H1 (cell line): Measurements from ENCODE around the gene SELENOK. TPM values are rescaled to one million over a fixed set of nuclear protein-coding genes. Genes with fewer than 3 reads are reported as not detected.

ENCODE experiments used
- ASH2L ChIP-seq: fragments of 200-600, 300-600 bp; sonication (generic); IDR thresholded peaks from one replicate; pipeline ENCODE4 v1.7.1; 2017; ENCODE audit warnings: low read length
- BCL11A ChIP-seq, 2 experiments: IDR thresholded peaks; one replicate each; pipeline ENCODE4 v1.6.1; 2011; ENCODE audit warnings: low read depth in 2 of 2, low read length in 2 of 2, mild to moderate bottlenecking in 2 of 2
- CBX5 ChIP-seq: fragments of 300-800, 300-1000 bp; sonication (generic); IDR thresholded peaks from 2 replicates; pipeline ENCODE4 v1.7.1; 2016; ENCODE audit warnings: antibody characterized with exemption, low read length, low read depth
- CHD1 ChIP-seq: IDR thresholded peaks from 2 replicates; pipeline ENCODE4 v1.6.1; 2012; ENCODE audit warnings: low read depth, low read length, improper control_type of control experiment
- CHD2 ChIP-seq: IDR thresholded peaks from 2 replicates; pipeline ENCODE4 v1.6.1; 2012; ENCODE audit warnings: low read length, improper control_type of control experiment
- CTBP2 ChIP-seq: IDR thresholded peaks from 2 replicates; pipeline ENCODE4 v1.7.0; 2011; ENCODE audit warnings: borderline replicate concordance, mild to moderate bottlenecking, moderate library complexity, mixed read lengths, low read length; ENCODE audit not compliant: insufficient read depth, insufficient read length
- EZH2 ChIP-seq: fragments of 200-600 bp; sonication (generic); IDR thresholded peaks from 2 replicates; pipeline ENCODE4 v1.7.1; 2012; ENCODE audit warnings: low read depth, mild to moderate bottlenecking, moderate library complexity, low read length, inconsistent platforms; ENCODE audit not compliant: severe bottlenecking
- FOSL1 ChIP-seq: IDR thresholded peaks from 2 replicates; pipeline ENCODE4 v1.6.1; 2011; ENCODE audit warnings: mild to moderate bottlenecking, low read depth, low read length, moderate library complexity; ENCODE audit not compliant: insufficient read depth
- GABPA ChIP-seq: IDR thresholded peaks from 2 replicates; pipeline ENCODE4 v1.6.1; 2011; ENCODE audit warnings: mild to moderate bottlenecking, low read length, moderate library complexity, borderline replicate concordance; ENCODE audit not compliant: insufficient read depth
- HDAC6 ChIP-seq: IDR thresholded peaks from one replicate; pipeline ENCODE4 v1.7.1; 2012; ENCODE audit warnings: low read depth, mild to moderate bottlenecking, inconsistent platforms, low read length, moderate library complexity
- MAFK ChIP-seq: IDR thresholded peaks from 2 replicates; pipeline ENCODE4 v1.6.1; 2012; ENCODE audit warnings: low read depth, mild to moderate bottlenecking, improper control_type of control experiment, low read length
- POLR2A ChIP-seq, 2 experiments: IDR thresholded peaks; 1 replicate in 1 of 2; 2 replicates in 1 of 2; pipeline ENCODE4 v1.6.1; 2011; ENCODE audit warnings: low read depth in 2 of 2, low read length in 2 of 2, mild to moderate bottlenecking in 2 of 2; ENCODE audit errors: control extremely low read depth in 1 of 2
- SP4 ChIP-seq: IDR thresholded peaks from 2 replicates; pipeline ENCODE4 v1.6.1; 2012; ENCODE audit warnings: low read length, inconsistent platforms
- SRF ChIP-seq: IDR thresholded peaks from 2 replicates; pipeline ENCODE4 v1.6.1; 2011; ENCODE audit warnings: mild to moderate bottlenecking, low read depth, low read length, moderate library complexity
- TAF1 ChIP-seq: IDR thresholded peaks from 2 replicates; pipeline ENCODE4 v1.6.1; 2011; ENCODE audit warnings: mild to moderate bottlenecking, low read depth, low read length
- YY1 ChIP-seq: IDR thresholded peaks from 2 replicates; pipeline ENCODE4 v1.6.1; 2011; ENCODE audit warnings: low read depth, mild to moderate bottlenecking, low read length
- ZNF274 ChIP-seq: IDR thresholded peaks from 2 replicates; pipeline ENCODE4 v1.7.0; 2012; ENCODE audit warnings: low read length, borderline replicate concordance; ENCODE audit errors: extremely low read depth
- polyA plus RNA-seq, 7 experiments: library from polyadenylated mRNA; depleted of rRNA in 3 of 7; stranded (reverse) in 5 of 7; unstranded in 2 of 7; fragments of >200 nt in 5 of 7; fragments of 200-250 nt in 2 of 7; gene quantifications; 1 replicate in 5 of 7; 2 replicates in 1 of 7; 4 replicates in 1 of 7; pipeline versions ENCODE4 v1.2.1 to v1.2.3, GENCODE V29; 2011 to 2013; ENCODE audit warnings: missing spikeins in 2 of 7, mixed read lengths in 2 of 7
- total RNA-seq: library from RNA; stranded (reverse); fragmentation: NEBNext Ultra II Directional; extraction: Animal tissue kit (Norgen Biotek cat#: 25700); gene quantifications from 2 replicates; pipeline ENCODE4 v1.2.1, GENCODE V29; 2021
- TF ChIP-seq, protein P1 (sequence below): IDR thresholded peaks from 2 replicates; pipeline ENCODE4 v1.6.1; 2012; ENCODE audit warnings: low read length, inconsistent platforms
- TF ChIP-seq, protein P2 (sequence below): IDR thresholded peaks from 2 replicates; pipeline ENCODE4 v1.6.1; 2011; ENCODE audit warnings: low read depth, mild to moderate bottlenecking, low read length; ENCODE audit not compliant: insufficient read depth
- TF ChIP-seq, protein P3 (sequence below), 3 experiments: IDR thresholded peaks; 1 replicate in 2 of 3; 2 replicates in 1 of 3; pipeline versions ENCODE4 v1.5.1 to v1.6.1; 2011; ENCODE audit warnings: low read length in 3 of 3, mild to moderate bottlenecking in 3 of 3, inconsistent platforms in 2 of 3, low read depth in 1 of 3, moderate library complexity in 1 of 3; ENCODE audit not compliant: insufficient read depth in 1 of 3; ENCODE audit errors: control extremely low read depth in 1 of 3

The SELENOK gene
- total and polyA plus RNA-seq, 2 of the 8 experiments (the other 6 are each of a cell fraction or from before 2014, with no cell fraction given): 26.9 to 40.2 TPM

DNA sequence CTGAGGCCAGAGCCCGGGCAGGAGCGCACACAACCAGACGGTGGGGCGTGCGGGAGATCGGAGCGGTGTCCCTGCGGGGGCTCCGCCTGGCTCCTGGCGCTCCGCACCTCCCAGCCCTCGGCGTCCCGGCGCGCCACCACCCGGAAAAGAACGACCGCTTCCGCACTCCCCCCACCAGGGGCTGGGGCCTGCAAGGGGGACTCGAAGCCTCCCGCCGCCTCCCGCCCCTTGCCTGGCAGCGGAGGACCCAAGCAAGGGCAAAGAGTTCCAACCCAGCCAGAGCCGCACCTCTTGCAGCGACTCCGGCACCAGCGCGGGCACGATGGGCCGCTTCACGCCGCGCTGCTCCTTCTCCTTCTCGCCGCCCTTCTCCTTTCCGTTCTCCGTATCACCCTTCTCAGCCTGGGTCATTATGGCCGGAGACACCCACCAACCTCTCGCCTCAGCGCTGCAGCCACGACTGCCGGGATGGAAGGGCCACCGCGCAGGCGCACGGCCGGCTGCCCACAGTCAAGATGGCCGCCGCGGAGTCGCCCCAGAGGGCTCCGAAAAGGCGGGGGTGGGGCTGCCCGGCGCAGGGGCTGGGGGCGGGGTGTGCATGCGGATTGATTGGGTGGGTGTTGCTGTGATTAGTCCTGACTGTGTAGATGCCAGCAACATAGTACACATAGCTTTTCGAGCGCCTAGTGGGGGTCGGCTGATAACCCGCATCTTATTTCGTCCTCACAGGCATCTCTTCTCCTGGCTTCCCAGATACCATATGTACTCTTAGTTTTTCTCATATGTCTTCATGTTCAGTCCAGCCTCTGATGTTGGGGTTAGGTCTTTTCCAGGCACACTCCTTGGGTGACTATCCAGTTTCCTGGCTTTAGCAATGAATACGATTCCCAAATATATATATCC lies 9.7 kb downstream of the SELENOK start, which contains the start of gene ACTR8 (continued):
- TF ChIP-seq TAF1 (peak; percentile 98), CTBP2 (no peak), POLR2A (IDR thresholded peaks at IDR 0.05; ENCODE audit: control extremely low read depth in 1 of 2, low read depth in 2 of 2, low read length in 2 of 2) (peak; percentile 88 to 91), CBX5 (no peak), FOSL1 (no peak), SP4 (no peak), ZNF274 (no peak), ASH2L (peak; percentile 66), SRF (no peak), GABPA (no peak), HDAC6 (no peak), YY1 (peak; percentile 98), MAFK (no peak), CHD2 (no peak; the same call in 1 of the 2 replicates), BCL11A (IDR thresholded peaks at IDR 0.05; ENCODE audit: low read depth in 2 of 2, low read length in 2 of 2) (no peak), CHD1 (no peak), EZH2 (no peak)
- TF ChIP-seq, protein P1, sequence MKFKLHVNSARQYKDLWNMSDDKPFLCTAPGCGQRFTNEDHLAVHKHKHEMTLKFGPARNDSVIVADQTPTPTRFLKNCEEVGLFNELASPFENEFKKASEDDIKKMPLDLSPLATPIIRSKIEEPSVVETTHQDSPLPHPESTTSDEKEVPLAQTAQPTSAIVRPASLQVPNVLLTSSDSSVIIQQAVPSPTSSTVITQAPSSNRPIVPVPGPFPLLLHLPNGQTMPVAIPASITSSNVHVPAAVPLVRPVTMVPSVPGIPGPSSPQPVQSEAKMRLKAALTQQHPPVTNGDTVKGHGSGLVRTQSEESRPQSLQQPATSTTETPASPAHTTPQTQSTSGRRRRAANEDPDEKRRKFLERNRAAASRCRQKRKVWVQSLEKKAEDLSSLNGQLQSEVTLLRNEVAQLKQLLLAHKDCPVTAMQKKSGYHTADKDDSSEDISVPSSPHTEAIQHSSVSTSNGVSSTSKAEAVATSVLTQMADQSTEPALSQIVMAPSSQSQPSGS: no peak
- TF ChIP-seq, protein P2, sequence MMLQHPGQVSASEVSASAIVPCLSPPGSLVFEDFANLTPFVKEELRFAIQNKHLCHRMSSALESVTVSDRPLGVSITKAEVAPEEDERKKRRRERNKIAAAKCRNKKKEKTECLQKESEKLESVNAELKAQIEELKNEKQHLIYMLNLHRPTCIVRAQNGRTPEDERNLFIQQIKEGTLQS: no peak
- TF ChIP-seq, protein P3, sequence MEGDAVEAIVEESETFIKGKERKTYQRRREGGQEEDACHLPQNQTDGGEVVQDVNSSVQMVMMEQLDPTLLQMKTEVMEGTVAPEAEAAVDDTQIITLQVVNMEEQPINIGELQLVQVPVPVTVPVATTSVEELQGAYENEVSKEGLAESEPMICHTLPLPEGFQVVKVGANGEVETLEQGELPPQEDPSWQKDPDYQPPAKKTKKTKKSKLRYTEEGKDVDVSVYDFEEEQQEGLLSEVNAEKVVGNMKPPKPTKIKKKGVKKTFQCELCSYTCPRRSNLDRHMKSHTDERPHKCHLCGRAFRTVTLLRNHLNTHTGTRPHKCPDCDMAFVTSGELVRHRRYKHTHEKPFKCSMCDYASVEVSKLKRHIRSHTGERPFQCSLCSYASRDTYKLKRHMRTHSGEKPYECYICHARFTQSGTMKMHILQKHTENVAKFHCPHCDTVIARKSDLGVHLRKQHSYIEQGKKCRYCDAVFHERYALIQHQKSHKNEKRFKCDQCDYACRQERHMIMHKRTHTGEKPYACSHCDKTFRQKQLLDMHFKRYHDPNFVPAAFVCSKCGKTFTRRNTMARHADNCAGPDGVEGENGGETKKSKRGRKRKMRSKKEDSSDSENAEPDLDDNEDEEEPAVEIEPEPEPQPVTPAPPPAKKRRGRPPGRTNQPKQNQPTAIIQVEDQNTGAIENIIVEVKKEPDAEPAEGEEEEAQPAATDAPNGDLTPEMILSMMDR (IDR thresholded peaks at IDR 0.05; ENCODE audit: control extremely low read depth in 1 of 3, insufficient read depth in 1 of 3, low read depth in 1 of 3, low read length in 3 of 3): no peak
